HG03095 (cell line): Measurements from ENCODE around the gene SLC25A44.
"Not testable (repeated sequence)": the region's sequence is repeated elsewhere in the genome, so short reads cannot be mapped to it uniquely, and the experiment has no call there.

Experiments used
- ATAC-seq: cut with Tn5 transposase; IDR thresholded peaks from one replicate; pipeline ENCODE4 v1.9.1; 2021; ENCODE audit warnings: moderate library complexity; ENCODE audit not compliant: unreplicated experiment

The SLC25A44 gene

GRCh38 chr1:156198831-156199349 lies 5.0 kb downstream of the SLC25A44 start:
- no peak for ATAC-seq

GRCh38 chr1:156200044-156200443 lies 6.1 kb downstream of the SLC25A44 start:
- no peak for ATAC-seq

- no peak for ATAC-seq
These were observed 9.4 kb downstream of the SLC25A44 start for GRCh38 chr1:156203331-156203730.

GRCh38 chr1:156204686-156205085 lies 10.8 kb downstream of the SLC25A44 start:
- ATAC-seq, result no peak

GRCh38 chr1:156211243-156211642 lies 17.3 kb downstream of the SLC25A44 start:
- ATAC-seq, result no peak

- ATAC-seq, result no peak
These were observed 18.2 kb downstream of the SLC25A44 start for GRCh38 chr1:156212130-156212529.

- peak; percentile 80 for ATAC-seq
These were observed 19.1 kb downstream of the SLC25A44 start, which contains the start of gene PMF1 for GRCh38 chr1:156212833-156213643. Gene PMF1, plus strand, starts transcription at chr1:156213007. Its CDS starts 9 bp downstream, at chr1:156213016.

- no peak for ATAC-seq
These were observed 19.7 kb downstream of the SLC25A44 start for GRCh38 chr1:156213644-156213966.

- no peak for ATAC-seq
These were observed 20.3 kb downstream of the SLC25A44 start for GRCh38 chr1:156214024-156214748.

GRCh38 chr1:156216361-156217086 lies 22.6 kb downstream of the SLC25A44 start:
- ATAC-seq, result not testable (repeated sequence)

- ATAC-seq, result no peak
These were observed 24.0 kb downstream of the SLC25A44 start for GRCh38 chr1:156217871-156218270.

GRCh38 chr1:156220226-156220625 lies 26.3 kb downstream of the SLC25A44 start:
- no peak for ATAC-seq

GRCh38 chr1:156221986-156222692 lies 28.2 kb downstream of the SLC25A44 start:
- ATAC-seq, result no peak

- no peak for ATAC-seq
These were observed 31.7 kb downstream of the SLC25A44 start for GRCh38 chr1:156225677-156226014.

- ATAC-seq, result peak; percentile 55
These were observed 32.2 kb downstream of the SLC25A44 start for GRCh38 chr1:156226116-156226538.

- no peak for ATAC-seq
These were observed 32.9 kb downstream of the SLC25A44 start for GRCh38 chr1:156226782-156227181.

GRCh38 chr1:156228501-156228900 lies 34.6 kb downstream of the SLC25A44 start:
- ATAC-seq, result no peak

GRCh38 chr1:156229809-156230472 lies 36.0 kb downstream of the SLC25A44 start:
- no peak for ATAC-seq

- no peak for ATAC-seq
These were observed 36.6 kb downstream of the SLC25A44 start for GRCh38 chr1:156230473-156230837.

- ATAC-seq, result no peak
These were observed 38.4 kb downstream of the SLC25A44 start for GRCh38 chr1:156232201-156232894.
